ENCODE results near the gene TRIM74.
"Not testable (repeated sequence)": the region's sequence is repeated elsewhere in the genome, so short reads cannot be mapped to it uniquely, and the experiment has no call there.

The TRIM74 gene

GRCh38 chr7:72975656-72976286 lies 6.5 kb upstream of the TRIM74 start:
- not testable (repeated sequence) for H3K4me1 ChIP-seq (ENCODE audit: insufficient read depth, low read length); H3K4me3 ChIP-seq (ENCODE audit: low read depth in 1 of 2, low read length in 2 of 2); H3K9me3 ChIP-seq (ENCODE audit: low read length); H3K9ac ChIP-seq (ENCODE audit: low read length); H3K27ac ChIP-seq (ENCODE audit: low read depth, low read length); H3K27me3 ChIP-seq (ENCODE audit: control insufficient read depth in 1 of 2, insufficient read depth in 2 of 2, low read length in 2 of 2); H3K36me3 ChIP-seq (ENCODE audit: insufficient read depth, low read length)

GRCh38 chr7:72974781-72975180 lies 5.5 kb upstream of the TRIM74 start:
- not testable (repeated sequence) for H3K4me1 ChIP-seq (ENCODE audit: insufficient read depth, low read length); H3K9ac ChIP-seq (ENCODE audit: low read length); H3K9me3 ChIP-seq (ENCODE audit: low read length); H3K27ac ChIP-seq (ENCODE audit: low read depth, low read length); H3K4me3 ChIP-seq (ENCODE audit: low read depth in 1 of 2, low read length in 2 of 2); H3K36me3 ChIP-seq (ENCODE audit: insufficient read depth, low read length); H3K27me3 ChIP-seq (ENCODE audit: control insufficient read depth in 1 of 2, insufficient read depth in 2 of 2, low read length in 2 of 2)

- not testable (repeated sequence) for H3K4me1 ChIP-seq (ENCODE audit: insufficient read depth, low read length); H3K36me3 ChIP-seq (ENCODE audit: insufficient read depth, low read length); H3K9ac ChIP-seq (ENCODE audit: low read length); H3K9me3 ChIP-seq (ENCODE audit: low read length); H3K27ac ChIP-seq (ENCODE audit: low read depth, low read length); H3K4me3 ChIP-seq (ENCODE audit: low read depth in 1 of 2, low read length in 2 of 2); H3K27me3 ChIP-seq (ENCODE audit: control insufficient read depth in 1 of 2, insufficient read depth in 2 of 2, low read length in 2 of 2)
These were observed 2.2 kb upstream of the TRIM74 start for GRCh38 chr7:72971505-72971904.

- H3K27ac ChIP-seq (ENCODE audit: low read depth, low read length); H3K36me3 ChIP-seq (ENCODE audit: insufficient read depth, low read length); H3K4me1 ChIP-seq (ENCODE audit: insufficient read depth, low read length); H3K9ac ChIP-seq (ENCODE audit: low read length); H3K27me3 ChIP-seq (ENCODE audit: control insufficient read depth in 1 of 2, insufficient read depth in 2 of 2, low read length in 2 of 2); H3K4me3 ChIP-seq (ENCODE audit: low read depth in 1 of 2, low read length in 2 of 2); H3K9me3 ChIP-seq (ENCODE audit: low read length): not testable (repeated sequence)
These were observed 422 bp upstream of the TRIM74 start for GRCh38 chr7:72969688-72970087.

GRCh38 chr7:72966892-72967291 lies 2.4 kb downstream of the TRIM74 start:
- not testable (repeated sequence) for H3K4me3 ChIP-seq (ENCODE audit: low read depth in 1 of 2, low read length in 2 of 2); H3K27ac ChIP-seq (ENCODE audit: low read depth, low read length); H3K9ac ChIP-seq (ENCODE audit: low read length); H3K4me1 ChIP-seq (ENCODE audit: insufficient read depth, low read length); H3K27me3 ChIP-seq (ENCODE audit: control insufficient read depth in 1 of 2, insufficient read depth in 2 of 2, low read length in 2 of 2); H3K36me3 ChIP-seq (ENCODE audit: insufficient read depth, low read length); H3K9me3 ChIP-seq (ENCODE audit: low read length)

- not testable (repeated sequence) for H3K4me3 ChIP-seq (ENCODE audit: low read depth in 1 of 2, low read length in 2 of 2); H3K27ac ChIP-seq (ENCODE audit: low read depth, low read length); H3K9me3 ChIP-seq (ENCODE audit: low read length); H3K36me3 ChIP-seq (ENCODE audit: insufficient read depth, low read length); H3K27me3 ChIP-seq (ENCODE audit: control insufficient read depth in 1 of 2, insufficient read depth in 2 of 2, low read length in 2 of 2); H3K9ac ChIP-seq (ENCODE audit: low read length); H3K4me1 ChIP-seq (ENCODE audit: insufficient read depth, low read length)
These were observed 3.9 kb downstream of the TRIM74 start for GRCh38 chr7:72965186-72965975.

GRCh38 chr7:72963056-72963455 lies 6.2 kb downstream of the TRIM74 start:
- not testable (repeated sequence) for H3K4me3 ChIP-seq (ENCODE audit: low read depth in 1 of 2, low read length in 2 of 2); H3K27ac ChIP-seq (ENCODE audit: low read depth, low read length); H3K9me3 ChIP-seq (ENCODE audit: low read length); H3K9ac ChIP-seq (ENCODE audit: low read length); H3K27me3 ChIP-seq (ENCODE audit: control insufficient read depth in 1 of 2, insufficient read depth in 2 of 2, low read length in 2 of 2); H3K4me1 ChIP-seq (ENCODE audit: insufficient read depth, low read length); H3K36me3 ChIP-seq (ENCODE audit: insufficient read depth, low read length)

GRCh38 chr7:72961346-72961650 lies 8.0 kb downstream of the TRIM74 start:
- H3K4me1 ChIP-seq (ENCODE audit: insufficient read depth, low read length); H3K27ac ChIP-seq (ENCODE audit: low read depth, low read length); H3K27me3 ChIP-seq (ENCODE audit: control insufficient read depth in 1 of 2, insufficient read depth in 2 of 2, low read length in 2 of 2); H3K9me3 ChIP-seq (ENCODE audit: low read length); H3K4me3 ChIP-seq (ENCODE audit: low read depth in 1 of 2, low read length in 2 of 2); H3K9ac ChIP-seq (ENCODE audit: low read length); H3K36me3 ChIP-seq (ENCODE audit: insufficient read depth, low read length): not testable (repeated sequence)

- not testable (repeated sequence) for H3K4me1 ChIP-seq (ENCODE audit: insufficient read depth, low read length); H3K27ac ChIP-seq (ENCODE audit: low read depth, low read length); H3K9me3 ChIP-seq (ENCODE audit: low read length); H3K4me3 ChIP-seq (ENCODE audit: low read depth in 1 of 2, low read length in 2 of 2); H3K9ac ChIP-seq (ENCODE audit: low read length); H3K27me3 ChIP-seq (ENCODE audit: control insufficient read depth in 1 of 2, insufficient read depth in 2 of 2, low read length in 2 of 2); H3K36me3 ChIP-seq (ENCODE audit: insufficient read depth, low read length)
These were observed 8.5 kb downstream of the TRIM74 start for GRCh38 chr7:72960626-72961345.

GRCh38 chr7:72960029-72960428 lies 9.2 kb downstream of the TRIM74 start:
- H3K36me3 ChIP-seq (ENCODE audit: insufficient read depth, low read length); H3K9me3 ChIP-seq (ENCODE audit: low read length); H3K4me1 ChIP-seq (ENCODE audit: insufficient read depth, low read length); H3K27ac ChIP-seq (ENCODE audit: low read depth, low read length); H3K9ac ChIP-seq (ENCODE audit: low read length); H3K4me3 ChIP-seq (ENCODE audit: low read depth in 1 of 2, low read length in 2 of 2); H3K27me3 ChIP-seq (ENCODE audit: control insufficient read depth in 1 of 2, insufficient read depth in 2 of 2, low read length in 2 of 2): not testable (repeated sequence)

GRCh38 chr7:72954563-72955198 lies 14.6 kb downstream of the TRIM74 start:
- H3K4me3 ChIP-seq (ENCODE audit: low read depth in 1 of 2, low read length in 2 of 2); H3K27me3 ChIP-seq (ENCODE audit: control insufficient read depth in 1 of 2, insufficient read depth in 2 of 2, low read length in 2 of 2); H3K4me1 ChIP-seq (ENCODE audit: insufficient read depth, low read length); H3K9me3 ChIP-seq (ENCODE audit: low read length); H3K9ac ChIP-seq (ENCODE audit: low read length); H3K27ac ChIP-seq (ENCODE audit: low read depth, low read length); H3K36me3 ChIP-seq (ENCODE audit: insufficient read depth, low read length): not testable (repeated sequence)

All from muscle layer of colon (tissue), 2 donors.